ENCODE measurements around the gene BRF1. TPM values are rescaled to one million over a fixed set of nuclear protein-coding genes. Genes with fewer than 3 reads are reported as not detected.

BRF1 gene
- total RNA-seq, 1 donor from 2014 or later = 48.4 TPM

DNA sequence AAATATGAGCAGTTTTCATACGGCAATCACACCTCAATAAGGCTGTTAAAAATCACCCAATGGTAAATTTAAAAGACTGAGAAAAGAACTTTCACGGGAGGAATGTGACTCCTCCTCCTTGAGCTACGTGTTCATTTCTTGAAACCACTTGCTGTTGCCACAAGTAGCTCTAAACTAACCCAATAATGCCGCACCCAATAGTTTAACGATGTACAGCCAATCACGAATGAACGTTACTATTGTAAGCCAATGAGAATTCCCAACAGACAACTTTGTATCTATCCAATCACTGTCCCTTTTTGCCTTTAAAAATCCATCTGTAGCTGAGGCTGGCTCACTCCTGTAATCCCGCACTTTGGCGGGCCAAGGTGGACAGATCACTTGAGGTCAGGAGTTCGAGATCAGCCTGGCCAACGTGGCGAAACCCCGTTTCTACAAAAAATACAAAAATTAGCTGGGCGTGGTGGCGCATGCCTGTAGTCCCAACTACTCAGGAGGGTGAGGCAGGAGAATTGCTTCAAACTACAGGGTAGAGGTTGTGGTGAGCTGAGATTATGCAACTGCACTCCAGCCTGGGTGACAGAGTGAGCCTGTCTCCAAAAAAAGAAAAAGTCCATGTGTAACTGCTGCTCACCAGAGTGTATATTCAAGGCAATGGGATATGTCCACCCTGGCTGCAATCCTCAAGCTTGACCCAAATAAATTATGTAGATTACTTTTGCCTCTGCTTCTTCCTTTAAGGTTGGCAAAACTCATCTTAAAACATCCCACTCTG is 76.8 kb downstream of the BRF1 start:
- DNase-seq (ENCODE audit: low spot score) (no peak), ATAC-seq (no peak)
- intact Hi-C loops (cut with DNase I) = no loop called here

DNA sequence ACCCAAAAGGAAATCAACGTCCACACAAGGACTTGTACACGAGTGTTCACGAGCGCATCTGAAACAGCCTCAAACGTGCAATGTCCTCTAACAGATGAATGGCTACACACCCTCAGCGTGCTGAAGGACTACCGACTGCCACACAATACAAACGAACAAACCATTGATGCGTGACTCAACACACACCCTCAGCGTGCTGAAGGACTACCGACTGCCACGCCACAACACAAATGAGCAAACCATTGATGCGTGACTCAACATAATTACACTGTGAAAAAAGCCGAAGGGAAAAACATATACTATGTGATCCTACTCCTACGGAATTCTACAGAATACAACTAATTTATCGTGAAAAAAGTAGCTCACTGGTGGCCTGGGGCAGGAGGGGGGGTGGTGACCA is 77.5 kb downstream of the BRF1 start:
- intact Hi-C loops (cut with DNase I) = no loop called here
- DNase-seq (ENCODE audit: low spot score) (no peak), ATAC-seq (no peak)

DNA sequence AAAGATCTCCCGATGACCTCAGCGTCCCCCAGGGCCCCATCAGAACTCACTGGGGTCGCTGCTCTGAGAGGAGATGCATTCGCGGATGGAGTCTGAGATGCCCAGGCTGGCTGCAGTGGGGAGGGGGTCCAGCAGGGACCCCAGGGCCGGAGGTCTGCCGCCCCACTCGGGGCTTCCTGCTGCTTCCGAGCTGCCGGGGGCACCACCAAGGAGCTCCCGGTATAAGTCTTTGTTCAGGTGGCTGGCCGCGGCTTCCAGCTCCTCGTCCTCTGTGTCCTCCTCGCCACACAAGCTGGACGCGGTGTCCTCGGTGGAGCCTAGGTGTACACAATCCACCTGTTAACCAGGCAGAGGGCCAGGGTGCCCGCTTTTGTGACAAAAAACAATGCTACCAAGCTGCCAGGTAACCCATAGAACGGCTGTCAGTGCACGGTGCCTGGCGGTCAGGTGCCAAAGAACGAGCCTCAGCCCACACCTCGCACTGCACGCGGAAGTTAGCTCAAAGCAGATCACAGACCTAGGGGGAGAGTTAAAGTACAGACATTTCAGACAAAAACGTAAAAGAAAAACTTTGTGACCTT is 79.1 kb downstream of the BRF1 start:
- ATAC-seq (no peak), DNase-seq (ENCODE audit: low spot score) (no peak)
- intact Hi-C loops (cut with DNase I) = no loop called here

DNA sequence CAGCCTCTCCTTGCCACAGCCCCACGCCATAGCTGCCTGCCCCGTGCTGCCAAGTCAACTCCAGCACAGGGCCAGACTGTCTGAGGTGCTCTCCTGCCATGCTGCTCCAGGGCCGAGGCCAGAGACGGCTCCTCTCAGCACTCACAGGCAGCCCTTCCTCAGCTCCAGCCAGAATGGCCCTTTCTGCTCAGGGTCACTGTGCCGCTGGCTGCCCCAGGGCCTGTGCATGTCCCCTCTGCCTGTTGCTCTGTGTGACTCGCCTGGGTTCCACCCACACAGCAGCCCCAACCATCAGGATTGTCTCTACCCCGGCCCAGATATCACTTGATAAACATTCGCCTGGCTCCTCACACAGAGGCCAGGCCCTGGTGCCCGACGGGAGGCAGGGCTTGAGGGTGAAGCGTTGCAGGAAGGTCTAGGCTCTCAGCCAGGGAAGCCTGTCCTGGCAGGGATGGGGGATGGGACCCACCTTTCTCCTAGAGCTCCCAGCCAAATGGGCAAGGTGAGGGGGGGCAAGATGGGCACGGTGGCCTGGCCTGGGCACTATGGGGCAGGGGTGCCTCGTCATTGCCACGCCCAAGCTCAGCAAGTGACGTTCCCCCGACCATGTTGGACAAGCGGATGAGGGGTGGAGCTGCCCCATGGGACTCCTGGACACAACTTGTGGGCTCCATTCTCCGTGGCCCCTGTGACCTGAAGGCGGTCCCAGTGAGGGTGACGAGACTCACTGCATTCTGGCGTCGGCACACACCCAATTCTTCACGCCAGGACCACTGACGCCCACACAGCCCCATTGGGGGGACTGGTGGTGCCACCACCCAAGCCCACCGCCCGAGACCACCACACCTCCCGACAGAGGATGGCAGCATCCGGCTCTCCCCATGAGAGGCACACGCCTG is 79.9 kb downstream of the BRF1 start:
- no peak for DNase-seq (ENCODE audit: low spot score)
- intact Hi-C loops (cut with DNase I) = no loop called here
- peak; percentile 10 for ATAC-seq

DNA sequence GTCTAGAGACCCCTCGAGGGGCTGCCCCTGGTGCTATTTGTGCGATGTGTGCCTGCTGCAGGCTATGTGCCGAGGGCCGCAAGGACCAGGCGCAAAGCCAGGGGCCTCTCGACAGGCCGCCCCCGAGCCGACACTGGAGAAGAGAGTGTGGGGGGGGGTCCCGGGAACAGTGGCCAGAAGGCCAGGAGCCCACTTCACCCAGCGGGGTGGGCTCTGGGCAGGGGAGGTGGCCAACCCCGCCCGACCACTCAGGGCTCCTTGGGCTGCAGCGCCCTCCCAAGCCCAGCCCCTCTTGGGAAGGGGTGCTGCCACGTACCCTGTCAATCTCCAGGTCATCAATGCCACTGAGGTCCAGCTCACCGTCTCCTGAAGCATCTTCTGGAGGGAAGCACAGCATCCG is 81.0 kb downstream of the BRF1 start:
- intact Hi-C loops (cut with DNase I) = no loop called here
- ATAC-seq = no peak
- no peak for DNase-seq (ENCODE audit: low spot score)

DNA sequence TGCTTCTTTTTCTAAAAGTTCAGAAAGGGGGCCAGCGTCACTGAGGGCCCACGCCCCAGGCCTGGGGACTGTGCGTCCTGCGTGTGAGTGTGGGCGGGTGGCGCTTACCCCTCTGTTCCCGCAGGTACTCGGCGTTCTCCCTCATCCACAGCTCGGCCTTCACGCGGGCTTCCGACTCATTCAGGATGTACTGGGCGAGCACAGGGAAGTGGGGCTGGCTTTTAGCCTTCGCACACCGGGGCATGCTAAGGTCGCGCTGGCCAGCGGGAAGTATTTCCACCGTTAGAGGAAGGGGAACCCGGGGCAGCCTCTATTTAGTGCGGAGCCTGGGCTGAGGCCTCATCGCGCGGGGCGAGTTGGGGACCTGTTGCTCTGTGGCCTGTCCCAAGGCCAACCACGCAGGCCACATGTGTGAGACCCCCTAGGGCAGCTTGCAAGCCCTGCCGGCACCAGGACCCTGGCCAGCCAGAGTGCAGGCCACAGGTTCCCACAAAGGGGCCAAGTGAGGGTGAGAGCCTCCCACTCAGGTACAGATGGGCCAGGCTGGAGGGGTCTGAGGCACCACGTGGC is 81.7 kb downstream of the BRF1 start:
- intact Hi-C loops (cut with DNase I) = no loop called here
- DNase-seq (ENCODE audit: low spot score) (no peak), ATAC-seq (no peak)

DNA sequence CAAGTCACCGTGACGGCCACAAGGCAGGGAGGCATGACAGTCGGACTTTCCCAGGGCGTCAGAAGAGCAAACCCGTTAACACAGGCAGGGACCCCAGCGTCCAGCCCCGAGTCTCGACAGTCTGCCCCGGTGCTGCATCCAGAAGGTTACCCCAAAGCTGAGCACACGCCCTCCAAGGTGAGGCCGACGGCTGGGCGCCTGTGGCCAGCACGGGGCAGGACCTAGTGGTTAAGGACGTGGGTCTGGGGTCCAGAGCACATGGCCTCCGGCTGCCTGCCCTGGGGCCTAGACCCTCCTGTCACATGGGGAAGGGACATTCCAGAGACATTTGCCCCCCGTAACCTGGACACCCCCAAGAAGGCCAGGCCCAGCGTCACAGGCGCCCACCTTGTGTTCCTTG is 82.2 kb downstream of the BRF1 start:
- intact Hi-C loops (cut with DNase I) = no loop called here
- ATAC-seq = no peak
- DNase-seq (ENCODE audit: low spot score) = no peak

DNA sequence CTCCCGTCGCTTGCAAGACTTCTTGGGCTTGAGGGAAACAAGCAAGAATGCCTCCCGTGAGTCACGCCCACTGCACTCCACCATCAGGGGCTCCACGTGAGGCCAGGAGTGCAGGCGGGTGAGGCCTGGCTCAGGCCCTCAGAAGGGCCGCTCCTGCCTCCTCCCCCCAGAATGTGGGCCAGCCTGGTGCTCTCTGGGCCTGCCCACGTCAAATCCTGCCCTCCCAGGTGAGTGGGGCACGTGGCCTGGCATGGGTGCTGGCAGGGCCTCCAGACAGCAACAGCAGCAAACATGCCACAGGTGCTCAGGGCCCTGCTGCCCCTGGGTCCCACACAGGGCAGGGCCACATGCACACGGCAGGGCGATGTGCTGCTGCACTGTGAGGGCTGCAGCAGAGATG is 83.0 kb downstream of the BRF1 start:
- ATAC-seq (no peak), DNase-seq (ENCODE audit: low spot score) (no peak)
- intact Hi-C loops (cut with DNase I) = no loop called here

DNA sequence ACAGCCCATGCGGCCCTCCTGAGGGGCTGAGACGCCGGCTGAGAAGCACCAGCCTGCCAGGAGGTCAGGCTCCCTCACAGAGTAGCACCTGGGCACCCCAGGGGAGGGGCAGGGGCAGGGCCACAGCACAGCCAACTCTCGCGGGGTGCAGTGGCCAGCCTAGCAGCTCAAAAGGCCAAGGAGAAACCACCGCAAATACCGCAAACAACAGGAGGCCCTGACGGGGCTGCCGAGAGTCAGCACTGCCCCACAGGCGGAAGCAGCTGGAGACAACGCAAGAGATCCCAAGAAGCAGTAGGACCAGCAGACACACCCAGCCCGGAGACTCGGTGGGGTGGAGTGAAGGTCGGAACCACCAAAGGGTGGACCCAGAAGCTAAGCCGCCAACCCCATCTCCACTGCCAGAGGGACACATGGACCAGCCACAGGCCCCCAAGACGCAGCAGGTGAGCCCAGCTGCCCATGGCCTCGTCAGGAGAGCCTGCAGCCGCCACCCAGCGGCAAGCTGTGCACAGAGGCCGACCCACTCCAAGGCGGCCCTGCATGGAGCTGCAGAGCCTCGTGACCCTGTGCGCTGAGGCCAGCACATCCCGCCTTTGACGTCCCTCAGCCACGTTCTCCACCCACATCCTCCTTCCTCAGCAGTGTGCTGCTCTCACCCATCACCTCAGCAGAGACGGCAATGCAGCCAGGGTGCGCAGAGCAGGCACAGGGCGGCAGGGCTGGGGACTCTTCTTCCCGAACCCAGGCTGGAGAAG is 84.1 kb downstream of the BRF1 start:
- intact Hi-C loops (cut with DNase I) = no loop called here
- DNase-seq (ENCODE audit: low spot score) (no peak), ATAC-seq (no peak)

DNA sequence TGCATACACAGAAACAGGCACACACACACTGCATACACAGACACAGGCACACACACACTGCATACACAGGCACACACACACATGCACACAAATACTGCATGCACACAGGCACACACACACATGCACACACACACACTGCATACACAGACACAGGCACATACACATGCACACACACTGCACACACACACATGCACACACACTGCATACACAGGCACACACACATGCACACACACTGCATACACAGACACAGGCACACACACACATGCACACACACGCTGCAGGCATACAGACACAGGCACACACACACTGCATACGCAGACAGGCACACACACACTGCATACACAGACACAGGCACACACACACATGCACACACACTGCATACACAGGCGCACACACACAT is 85.2 kb downstream of the BRF1 start:
- ATAC-seq = no peak
- intact Hi-C loops (cut with DNase I) = no loop called here
- DNase-seq (ENCODE audit: low spot score) = no peak

DNA sequence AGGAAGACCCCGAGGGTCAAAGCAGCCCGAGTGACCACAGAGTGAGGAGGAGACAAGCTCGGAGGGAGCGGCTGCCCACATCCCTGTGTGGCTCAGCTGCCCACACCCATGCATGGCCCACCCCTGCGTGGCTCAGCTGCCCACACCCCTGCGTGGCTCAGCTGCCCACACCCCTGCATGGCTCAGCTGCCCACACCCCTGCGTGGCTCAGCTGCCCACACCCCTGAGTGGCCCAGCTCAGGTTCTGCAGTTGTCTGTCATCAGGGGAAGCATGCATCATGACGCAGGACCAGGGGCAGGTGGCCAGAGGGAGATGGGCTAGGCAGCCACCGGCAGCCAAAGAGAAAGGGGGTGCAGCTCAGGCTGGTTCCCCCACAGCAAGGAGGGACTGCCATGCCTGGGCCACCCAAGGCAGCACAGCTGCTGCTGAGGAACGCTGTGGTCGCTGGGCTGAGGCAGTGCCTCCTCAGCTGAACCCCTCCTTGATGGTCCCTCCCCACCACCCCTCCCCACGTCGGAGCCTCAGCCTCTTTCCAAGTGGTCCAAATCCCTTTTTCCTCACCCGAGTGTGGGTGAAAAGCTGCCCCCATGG is 86.4 kb downstream of the BRF1 start:
- DNase-seq (ENCODE audit: low spot score) (no peak), ATAC-seq (no peak)
- intact Hi-C loops (cut with DNase I) = no loop called here

DNA sequence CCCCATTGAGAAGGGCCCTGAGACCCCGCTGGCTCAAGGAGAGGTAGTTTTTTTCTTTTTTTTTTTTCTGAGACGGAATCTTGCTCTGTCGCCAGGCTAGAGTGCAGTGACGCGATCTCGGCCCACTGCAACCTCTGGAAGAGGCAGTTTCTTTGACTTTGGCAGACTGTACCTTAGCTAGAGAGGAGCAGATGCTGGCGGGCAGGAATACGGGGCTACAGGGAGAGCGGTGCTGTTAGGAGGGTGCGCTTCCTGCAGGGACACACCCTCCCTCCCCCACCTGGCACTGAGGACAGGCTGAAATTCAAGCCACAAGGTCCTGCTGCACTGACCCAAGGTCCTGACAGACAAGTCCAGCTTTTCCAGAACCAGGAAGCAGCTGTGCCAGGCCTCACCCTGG is 87.4 kb downstream of the BRF1 start:
- ATAC-seq (no peak), DNase-seq (ENCODE audit: low spot score) (no peak)
- intact Hi-C loops (cut with DNase I) = no loop called here

DNA sequence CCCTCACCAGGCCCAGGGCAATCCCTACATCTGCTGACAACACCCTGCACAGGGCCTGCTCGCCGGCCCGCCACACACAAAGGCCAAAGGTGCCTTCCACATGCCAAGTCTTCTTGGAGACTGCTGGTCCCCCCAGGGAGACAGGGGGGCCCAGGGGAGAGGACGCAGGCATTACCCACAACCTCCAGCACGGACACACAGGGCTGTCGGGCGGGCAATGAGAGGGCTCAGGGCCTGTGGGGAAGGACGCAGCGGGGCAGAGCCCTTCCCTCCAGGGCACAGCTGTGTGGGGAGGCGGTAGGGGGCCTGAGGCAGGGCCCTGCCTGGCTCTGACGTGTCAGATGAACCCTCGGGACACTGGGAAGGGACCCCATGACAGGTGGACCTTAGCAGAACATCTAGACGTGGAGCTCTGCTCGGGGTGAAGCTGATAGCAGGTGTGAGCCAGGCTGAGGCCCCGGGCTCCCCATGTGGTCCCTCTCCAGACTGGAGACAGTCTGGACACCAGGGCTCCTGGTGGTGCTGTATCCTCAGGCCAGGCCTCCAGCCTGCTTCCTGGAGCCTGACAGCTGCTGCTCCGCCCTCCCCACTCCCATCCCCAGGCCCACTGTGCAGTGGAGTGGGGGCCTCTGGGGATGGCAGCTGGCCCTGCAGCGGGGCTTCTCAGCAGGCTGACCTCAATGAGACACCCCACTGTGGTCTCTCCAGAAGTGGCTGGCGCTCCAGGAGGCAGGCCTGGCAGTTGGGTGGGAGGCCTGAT is 88.1 kb downstream of the BRF1 start:
- no peak for ATAC-seq
- no peak for DNase-seq (ENCODE audit: low spot score)
- intact Hi-C loops (cut with DNase I) = no loop called here

DNA sequence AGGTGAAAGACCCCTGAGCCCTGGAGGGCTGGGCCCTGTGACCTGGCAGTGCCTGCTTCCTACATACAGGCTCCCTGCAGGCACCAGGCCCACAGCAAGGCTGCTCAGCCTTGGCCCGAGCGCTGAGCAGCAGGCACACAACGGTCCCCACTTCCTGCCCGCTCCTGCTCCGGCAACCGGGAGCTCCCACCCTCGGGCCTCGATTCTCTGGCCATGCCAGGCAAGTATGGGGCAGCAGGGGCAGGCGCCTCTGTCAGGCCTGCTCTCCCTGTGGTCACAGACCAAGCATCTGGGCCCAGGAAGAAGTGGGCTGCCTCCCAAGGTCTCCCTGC is 89.1 kb downstream of the BRF1 start:
- DNase-seq (ENCODE audit: low spot score) (no peak), ATAC-seq (no peak)
- intact Hi-C loops (cut with DNase I) = no loop called here

DNA sequence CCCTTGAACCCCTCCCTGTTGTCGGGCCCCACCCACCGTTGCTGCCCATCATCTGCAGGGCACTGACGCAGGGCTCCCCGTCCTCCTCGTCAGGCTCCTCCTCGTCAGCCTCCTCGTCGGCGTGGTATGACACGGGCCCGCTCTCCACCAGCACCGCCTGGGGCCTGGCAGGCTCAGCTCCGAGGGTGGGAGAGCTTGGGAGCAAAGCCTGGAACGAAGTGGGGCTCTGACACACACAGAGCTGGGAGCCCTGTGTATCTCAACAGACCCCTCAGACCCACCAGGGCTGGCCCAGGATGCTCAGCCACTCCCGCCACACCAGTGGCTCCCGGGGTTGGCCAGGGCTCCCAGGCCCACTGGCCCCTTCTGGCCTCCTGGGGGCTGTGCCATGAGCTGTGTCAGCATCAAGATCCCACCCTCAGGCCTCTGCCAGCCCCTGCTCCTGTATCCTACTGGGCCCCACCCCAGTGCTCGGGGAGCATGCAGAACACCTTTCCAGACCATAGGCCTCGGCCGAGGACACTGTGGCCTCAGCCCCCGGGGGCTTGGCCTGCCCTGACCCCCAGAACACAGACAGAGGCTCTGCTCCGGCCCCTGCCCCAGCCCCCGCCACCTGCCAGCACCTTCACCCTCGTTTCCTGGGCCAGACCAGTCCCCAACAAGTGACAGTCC is 89.6 kb downstream of the BRF1 start:
- DNase-seq (ENCODE audit: low spot score) = no peak
- ATAC-seq = no peak
- intact Hi-C loops (cut with DNase I) = no loop called here

DNA sequence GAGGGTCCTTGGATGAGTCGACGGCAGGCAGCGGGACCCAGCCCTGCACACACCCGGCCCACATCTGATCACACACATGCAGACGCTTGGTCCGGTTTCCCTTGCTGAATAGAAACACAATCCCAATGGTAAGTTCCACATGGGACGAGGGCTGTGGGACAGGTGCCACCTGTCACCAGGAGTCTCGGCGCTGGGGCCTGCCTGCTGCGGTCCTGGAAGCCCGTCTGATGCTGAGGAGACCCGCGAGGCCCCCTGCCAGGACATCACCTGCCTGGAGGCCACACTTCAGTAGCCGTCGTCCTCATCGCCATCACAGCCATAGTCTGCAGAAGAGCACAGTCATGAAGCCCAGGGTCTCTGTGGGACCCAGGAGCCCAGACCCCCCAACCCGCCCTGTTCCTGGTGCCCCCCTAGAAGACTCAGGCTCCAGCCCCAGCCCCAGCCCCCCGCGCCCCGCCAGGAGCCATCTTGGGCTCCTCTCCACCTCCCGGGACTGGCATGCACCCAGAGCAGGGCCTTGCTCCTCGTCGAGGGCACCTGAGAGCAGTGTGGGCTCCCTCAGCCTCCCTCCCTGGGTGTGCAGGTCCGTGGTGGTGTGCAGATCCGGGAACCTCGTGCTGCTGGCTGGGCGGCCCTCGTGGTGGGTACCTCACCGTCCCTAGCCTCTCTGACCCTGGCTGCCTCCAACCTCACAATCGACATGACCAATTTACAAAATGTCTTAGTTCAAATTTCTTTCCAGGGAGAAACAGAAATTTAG is 90.4 kb downstream of the BRF1 start:
- intact Hi-C loops (cut with DNase I) = no loop called here
- no peak for ATAC-seq

DNA sequence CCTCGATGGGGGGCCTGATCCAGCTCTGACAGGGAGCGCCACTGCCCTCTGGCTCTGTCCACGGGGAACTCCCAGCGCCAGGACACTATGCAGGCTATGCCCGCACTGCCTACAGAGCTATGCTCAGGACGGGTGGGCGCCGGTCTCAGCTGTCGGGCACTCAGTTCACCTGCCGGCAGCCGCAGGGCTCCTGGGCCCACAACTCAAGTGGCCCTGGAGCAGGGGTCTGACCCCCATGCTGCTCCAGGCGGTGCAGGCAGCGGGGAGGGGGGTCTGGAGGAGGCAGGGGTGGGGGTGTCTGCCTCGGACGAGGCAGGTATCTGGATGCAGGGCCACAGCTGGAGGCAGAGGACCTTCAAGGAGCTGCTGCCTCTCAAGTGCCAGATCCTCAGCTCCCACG is 91.2 kb downstream of the BRF1 start:
- ATAC-seq = no peak
- no peak for DNase-seq (ENCODE audit: low spot score)
- intact Hi-C loops (cut with DNase I) = no loop called here

More for the DNA sequence above, 90.4 kb downstream of the BRF1 start:
- DNase-seq (ENCODE audit: low spot score) = no peak
